Sigmoid colon (tissue), 7 donors: ENCODE measurements around the gene AADACL4. TPM values are rescaled to one million over a fixed set of nuclear protein-coding genes. Genes with fewer than 3 reads are reported as not detected.

Source experiments
- DNase-seq: peaks from one replicate; pipeline ENCODE4 v3.0.0-alpha.2; 2019
- H3K27ac ChIP-seq, 4 donors: fragments of 200-600 bp; sonication (generic); one replicate each; pipeline ENCODE4 v1.5.1; 2016 to 2019; ENCODE audit warnings: mild to moderate bottlenecking in 1 of 4
- H3K27me3 ChIP-seq, 3 donors: fragments of 200-600 bp; sonication (generic); one replicate each; pipeline ENCODE4 v1.5.1; 2019; ENCODE audit warnings: mild to moderate bottlenecking in 1 of 3
- H3K36me3 ChIP-seq, 4 donors: fragments of 200-600 bp; sonication (generic); one replicate each; pipeline ENCODE4 v1.5.1; 2016 to 2019
- H3K4me1 ChIP-seq, 4 donors: fragments of 200-600 bp; sonication (generic); one replicate each; pipeline ENCODE4 v1.5.1; 2017 to 2019
- H3K4me3 ChIP-seq, 4 donors: fragments of 200-600 bp; sonication (generic); one replicate each; pipeline ENCODE4 v1.5.1; 2017 to 2019; ENCODE audit warnings: mild to moderate bottlenecking in 2 of 4, moderate library complexity in 1 of 4
- H3K9me3 ChIP-seq, 4 donors: fragments of 200-600 bp in 3 of 4; sonication (generic) in 3 of 4; one replicate each; pipeline versions ENCODE4 v1.5.1 to v1.6.1; 2013 to 2019
- EP300 ChIP-seq, 4 donors: sonication (generic); formaldehyde crosslinking; IDR thresholded peaks; one replicate each; pipeline ENCODE4 v1.6.1; 2017; ENCODE audit warnings: antibody characterized with exemption in 4 of 4
- POLR2A ChIP-seq, 2 donors: fragments of 450-650 bp; IDR thresholded peaks; one replicate each; pipeline ENCODE4 v1.6.1; 2016; ENCODE audit warnings: antibody characterized with exemption in 2 of 2, mild to moderate bottlenecking in 2 of 2, moderate library complexity in 2 of 2
- POLR2AphosphoS5 ChIP-seq, 4 donors: sonication (generic); formaldehyde crosslinking; IDR thresholded peaks; one replicate each; pipeline ENCODE4 v1.6.1; 2017; ENCODE audit warnings: antibody characterized with exemption in 4 of 4
- WGBS, 2 donors: extraction: QIAGEN DNeasy Blood & Tissue Kit; methylation state at CpG; one replicate each; pipeline ENCODE4 v1.1.7; 2013; 5-methylcytosine and 5-hydroxymethylcytosine counted together
- intact Hi-C: fragments of 100-400 bp; cut with DNase I; formaldehyde crosslinking; loops from one replicate; pipeline ENCODE4 v1.15.1; 2023
- polyA plus RNA-seq, 3 donors: library from polyadenylated mRNA; stranded (reverse); fragments of 200-250 nt; gene quantifications; one replicate each; pipeline ENCODE4 v1.2.3, GENCODE V29; 2013
- total RNA-seq, 4 donors: library from RNA; depleted of rRNA; stranded (reverse); fragments of >200 nt; gene quantifications; one replicate each; pipeline ENCODE4 v1.1.0, GENCODE V29; 2016
- TF ChIP-seq, protein P1 (sequence below), 4 experiments: fragments of 450-650 bp in 3 of 4; fragments of 200-600 bp in 1 of 4; IDR thresholded peaks; one replicate each; pipeline ENCODE4 v1.5.1; 2016 to 2019; ENCODE audit warnings: antibody characterized with exemption in 4 of 4, mild to moderate bottlenecking in 3 of 4, moderate library complexity in 2 of 4
- donor health status: healthy with polysubstance abuse.
- donor health status: Bipolar disorder and iron deficiency.
- donor health status: healthy.

AADACL4 gene
- total and polyA plus RNA-seq, 7 donors: 0.04 TPM; not detected in 6

DNA sequence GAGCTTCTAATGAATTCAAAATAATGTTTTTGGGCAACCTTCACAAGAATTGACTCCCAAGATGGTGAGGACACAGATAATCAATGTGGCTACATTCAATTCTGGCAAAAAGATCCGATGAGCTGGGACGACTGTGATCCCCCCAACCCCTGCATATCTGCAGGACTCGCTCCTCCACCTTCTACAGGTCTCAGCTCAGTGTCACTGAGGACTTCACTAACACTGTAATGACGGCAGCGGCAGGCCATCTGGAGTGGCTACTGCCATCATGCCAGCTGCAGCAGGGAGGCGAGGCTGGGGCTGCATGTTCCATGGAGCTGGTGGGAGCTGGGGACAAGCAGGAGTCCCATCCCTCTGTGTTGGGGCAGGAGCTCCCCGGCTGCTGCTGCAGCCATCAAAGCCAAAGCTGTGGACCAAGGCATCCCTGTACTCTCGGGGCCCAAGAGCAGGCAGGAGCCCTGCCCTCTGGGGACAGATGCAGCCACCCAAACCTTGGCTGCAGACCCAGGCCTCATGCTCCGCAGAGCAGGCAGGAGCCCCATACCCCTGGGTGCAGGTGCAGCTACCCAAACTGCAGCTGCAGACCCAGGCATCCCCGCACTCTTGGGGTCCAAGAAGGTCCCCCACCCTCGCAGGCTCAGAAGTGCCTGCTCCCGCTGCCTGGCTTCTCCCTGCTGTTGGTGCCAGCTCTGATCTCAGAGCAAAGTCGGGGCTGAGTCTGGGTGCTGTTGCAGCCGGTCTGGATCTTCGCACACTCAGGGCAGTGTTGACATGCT, 13.7 kb upstream of the AADACL4 start:
- no peak overlapping the region for H3K4me3 ChIP-seq

DNA sequence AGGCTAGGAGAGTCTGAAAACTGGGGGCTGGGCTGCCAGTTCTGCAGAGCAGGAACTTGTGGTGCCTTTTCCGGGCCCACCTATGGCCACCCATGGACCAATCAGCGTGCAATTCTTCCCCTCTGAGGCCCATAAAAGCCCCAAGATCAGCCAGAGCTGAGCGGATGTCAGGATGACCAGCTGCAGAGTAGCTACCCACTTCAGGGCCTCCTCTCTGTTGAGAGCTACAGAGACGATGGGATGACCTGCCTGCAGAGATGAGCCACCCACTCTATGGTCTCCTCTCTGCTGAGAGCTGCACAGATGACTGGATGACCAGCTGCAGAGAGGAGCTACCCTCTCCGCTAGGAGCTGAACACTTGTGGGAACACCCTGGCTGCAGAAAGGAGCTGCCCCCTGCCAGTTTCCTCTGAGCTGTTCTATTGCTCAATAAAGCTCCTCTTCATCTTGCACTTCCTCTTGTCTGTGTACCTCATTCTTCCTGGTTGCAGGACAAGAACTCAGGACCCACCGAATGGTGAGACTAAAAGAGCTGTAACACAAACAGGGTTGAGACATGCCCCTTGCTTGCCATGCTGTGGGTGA, 12.8 kb upstream of the AADACL4 start:
- intact Hi-C loops: no loop called here
- TF ChIP-seq POLR2AphosphoS5 (IDR thresholded peaks at IDR 0.05) (no peak), POLR2A (IDR thresholded peaks at IDR 0.05) (no peak), EP300 (IDR thresholded peaks at IDR 0.05) (no peak)
- TF ChIP-seq, protein P1, sequence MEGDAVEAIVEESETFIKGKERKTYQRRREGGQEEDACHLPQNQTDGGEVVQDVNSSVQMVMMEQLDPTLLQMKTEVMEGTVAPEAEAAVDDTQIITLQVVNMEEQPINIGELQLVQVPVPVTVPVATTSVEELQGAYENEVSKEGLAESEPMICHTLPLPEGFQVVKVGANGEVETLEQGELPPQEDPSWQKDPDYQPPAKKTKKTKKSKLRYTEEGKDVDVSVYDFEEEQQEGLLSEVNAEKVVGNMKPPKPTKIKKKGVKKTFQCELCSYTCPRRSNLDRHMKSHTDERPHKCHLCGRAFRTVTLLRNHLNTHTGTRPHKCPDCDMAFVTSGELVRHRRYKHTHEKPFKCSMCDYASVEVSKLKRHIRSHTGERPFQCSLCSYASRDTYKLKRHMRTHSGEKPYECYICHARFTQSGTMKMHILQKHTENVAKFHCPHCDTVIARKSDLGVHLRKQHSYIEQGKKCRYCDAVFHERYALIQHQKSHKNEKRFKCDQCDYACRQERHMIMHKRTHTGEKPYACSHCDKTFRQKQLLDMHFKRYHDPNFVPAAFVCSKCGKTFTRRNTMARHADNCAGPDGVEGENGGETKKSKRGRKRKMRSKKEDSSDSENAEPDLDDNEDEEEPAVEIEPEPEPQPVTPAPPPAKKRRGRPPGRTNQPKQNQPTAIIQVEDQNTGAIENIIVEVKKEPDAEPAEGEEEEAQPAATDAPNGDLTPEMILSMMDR (IDR thresholded peaks at IDR 0.05): no peak
- no peaks in the 10 kb centered on the region for H3K36me3 ChIP-seq
- H3K4me3 ChIP-seq: no peak overlapping the region
- H3K27me3 ChIP-seq: peaks cover 0 to 4% (median 0%) of the 10 kb centered on the region in 3 donors
- 73 to 74% methylated on average over 6 of the region's 6 CpGs for WGBS, 2 donors
- no peak for DNase-seq
- H3K4me1 ChIP-seq: peaks cover 0 to under 1% (median 0%) of the 10 kb centered on the region in 4 donors
- H3K9me3 ChIP-seq: no peaks in the 10 kb centered on the region
- no peak overlapping the region for H3K27ac ChIP-seq

More for the DNA sequence above, 13.7 kb upstream of the AADACL4 start:
- intact Hi-C loops: no loop called here
- no peak for TF ChIP-seq POLR2A (IDR thresholded peaks at IDR 0.05)
- TF ChIP-seq, protein P1 (IDR thresholded peaks at IDR 0.05): no peak
- TF ChIP-seq POLR2AphosphoS5 (IDR thresholded peaks at IDR 0.05): no peak
- no peak for TF ChIP-seq EP300 (IDR thresholded peaks at IDR 0.05)
- Histone ChIP-seq H3K27me3 (peaks cover 0 to 4% (median 0%) of the 10 kb centered on the region in 3 donors), H3K36me3 (no peaks in the 10 kb centered on the region), H3K4me1 (no peaks in the 10 kb centered on the region), H3K9me3 (no peaks in the 10 kb centered on the region), H3K27ac (no peak overlapping the region)
- WGBS, 2 donors: 84 to 87% methylated on average over 15 of the region's 15 CpGs
- no peak for DNase-seq

DNA sequence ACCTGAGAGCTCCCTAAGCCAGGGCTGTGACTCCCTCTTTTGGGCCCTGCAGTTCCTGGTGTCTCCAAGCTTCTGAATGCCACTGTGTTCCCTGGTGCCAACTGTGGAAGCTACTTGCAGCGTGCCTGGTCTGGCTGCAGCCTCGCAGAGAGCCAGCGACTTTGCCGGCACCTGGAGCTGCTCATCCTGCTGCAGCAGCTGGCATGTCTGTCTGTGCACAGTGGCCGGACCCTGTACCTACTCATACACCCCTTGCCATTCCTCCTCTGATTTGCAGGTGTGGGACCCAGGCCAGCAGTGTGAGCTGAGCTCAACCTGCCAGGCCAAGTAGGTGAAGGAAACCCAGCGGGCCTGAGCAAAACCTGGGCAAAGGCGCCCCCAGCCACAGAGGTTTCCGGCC, 12.3 kb upstream of the AADACL4 start:
- H3K27me3 ChIP-seq: peaks cover 0 to 4% (median 0%) of the 10 kb centered on the region in 3 donors
- no peak overlapping the region for H3K27ac ChIP-seq
- H3K36me3 ChIP-seq: no peaks in the 10 kb centered on the region
- no peaks in the 10 kb centered on the region for H3K9me3 ChIP-seq
- no peak overlapping the region for H3K4me3 ChIP-seq
- peaks cover 0 to 5% (median 4%) of the 10 kb centered on the region in 4 donors for H3K4me1 ChIP-seq
- TF ChIP-seq POLR2AphosphoS5 (IDR thresholded peaks at IDR 0.05) (no peak), EP300 (IDR thresholded peaks at IDR 0.05) (no peak), POLR2A (IDR thresholded peaks at IDR 0.05) (no peak)
- TF ChIP-seq, protein P1 (IDR thresholded peaks at IDR 0.05): no peak
- no peak for DNase-seq
- 93 to 94% methylated on average over 8 of the region's 8 CpGs for WGBS, 2 donors
- intact Hi-C loops: no loop called here

DNA sequence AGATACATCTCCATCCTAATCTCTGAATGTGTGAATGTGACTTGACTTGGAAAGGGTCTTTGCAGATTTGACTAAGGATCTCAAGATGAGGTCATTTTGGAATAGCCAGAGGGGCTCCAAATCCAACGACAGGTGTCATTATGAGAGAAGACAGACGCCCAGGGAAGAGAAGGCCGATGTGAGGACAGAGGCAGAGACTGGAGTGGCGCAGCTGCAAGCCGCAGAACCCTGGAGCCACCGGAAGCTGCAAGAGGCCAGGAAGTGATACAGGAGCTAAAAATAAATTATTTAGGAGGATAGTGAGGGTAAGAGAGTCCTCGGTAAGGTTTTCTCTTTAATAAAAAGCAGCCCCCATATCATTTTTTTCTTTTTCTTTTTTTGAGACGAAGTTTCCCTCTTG, 9.7 kb upstream of the AADACL4 start:
- Histone ChIP-seq H3K4me1 (peaks cover 0 to 8% (median 7%) of the 10 kb centered on the region in 4 donors), H3K36me3 (no peaks in the 10 kb centered on the region), H3K9me3 (no peaks in the 10 kb centered on the region), H3K27ac (no peak overlapping the region), H3K27me3 (peaks cover 0 to 4% (median 0%) of the 10 kb centered on the region in 3 donors), H3K4me3 (no peak overlapping the region)
- 64 to 82% methylated on average over 8 of the region's 8 CpGs for WGBS, 2 donors
- no peak for DNase-seq
- intact Hi-C loops: no loop called here
- TF ChIP-seq POLR2A (IDR thresholded peaks at IDR 0.05): no peak
- TF ChIP-seq, protein P1 (IDR thresholded peaks at IDR 0.05): no peak
- TF ChIP-seq EP300 (IDR thresholded peaks at IDR 0.05): no peak
- TF ChIP-seq POLR2AphosphoS5 (IDR thresholded peaks at IDR 0.05): no peak
